Measurements from ENCODE around the gene GDPD4.

GRCh38 chr11:77249427-77249826, 52.1 kb downstream of the GDPD4 start:
- no peak for TF ChIP-seq RBM39 (optimal IDR thresholded peaks at IDR 0.05; ENCODE audit: low read depth, low read length)
- TF ChIP-seq GTF3C2 (IDR thresholded peaks at IDR 0.05; ENCODE audit: borderline replicate concordance, extremely low read depth, insufficient read length) = no peak
- TF ChIP-seq THRA (IDR thresholded peaks at IDR 0.05) = no peak
- TF ChIP-seq EGR1 (conservative IDR thresholded peaks at IDR 0.05) = no peak
- no peak for TF ChIP-seq ATF1 (CRISPR knock-in tag; IDR thresholded peaks at IDR 0.05)
- TF ChIP-seq ATF1 (tag; IDR thresholded peaks at IDR 0.05) = no peak
- no peak for TF ChIP-seq CREM (IDR thresholded peaks at IDR 0.05; ENCODE audit: low read depth)
- no peak for TF ChIP-seq ILK (tag; IDR thresholded peaks at IDR 0.05; ENCODE audit: borderline replicate concordance, low read depth)
- TF ChIP-seq FOXM1 (IDR thresholded peaks at IDR 0.05; ENCODE audit: low read depth) = no peak
- TF ChIP-seq FOXM1 (CRISPR knock-in tag; IDR thresholded peaks at IDR 0.05; ENCODE audit: low read depth) = no peak
- TF ChIP-seq CTCF (IDR thresholded peaks at IDR 0.05 in 2 of 3, conservative IDR thresholded peaks at IDR 0.05 in 1 of 3; ENCODE audit: insufficient read depth in 2 of 3, low read depth in 1 of 3, low read length in 3 of 3) = no peak
- TF ChIP-seq POLR2A (conservative IDR thresholded peaks at IDR 0.05) = no peak
- no peak for TF ChIP-seq BRCA1 (IDR thresholded peaks at IDR 0.05)
- no peak for TF ChIP-seq BRCA1 (CRISPR knock-in tag; IDR thresholded peaks at IDR 0.05)
- no peak for TF ChIP-seq USF2 (CRISPR knock-in tag; IDR thresholded peaks at IDR 0.05)
- no peak for TF ChIP-seq GMEB1 (CRISPR knock-in tag; IDR thresholded peaks at IDR 0.05)
